SKM-1 (cell line): Measurements from ENCODE around the gene OR2W3.

Experiments
- DNase-seq: peaks from one replicate; lab custom pipeline; 2025; ENCODE audit not compliant: unreplicated experiment; lab: John Stamatoyannopoulos, UW

Gene OR2W3

DNA sequence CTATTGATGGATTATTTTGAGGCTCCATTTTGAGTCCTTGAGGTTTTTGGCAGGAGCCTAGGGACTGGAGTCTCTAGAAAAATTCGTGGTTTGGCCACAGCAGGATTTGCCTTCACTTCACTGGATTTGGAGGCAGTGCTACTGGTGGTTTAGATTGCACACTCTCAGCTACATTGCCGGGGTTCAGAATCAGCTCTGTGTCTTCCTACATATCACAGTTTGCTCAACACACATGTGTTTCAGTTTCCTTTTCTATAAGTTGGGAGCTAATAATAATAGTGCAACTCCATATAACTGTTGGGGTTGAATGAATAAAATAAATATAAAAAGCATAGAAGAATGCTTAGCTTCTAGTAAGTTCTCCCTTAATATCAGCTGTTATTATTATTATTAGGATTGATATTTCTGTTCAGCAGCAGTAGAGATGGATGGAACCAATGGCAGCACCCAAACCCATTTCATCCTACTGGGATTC lies at the start of gene OR2W3:
Gene OR2W3 (plus strand): TSS at position 425 of the 475 bp plus-strand sequence. CDS start 0 bp downstream, at position 425.
- DNase-seq: no peak

DNA sequence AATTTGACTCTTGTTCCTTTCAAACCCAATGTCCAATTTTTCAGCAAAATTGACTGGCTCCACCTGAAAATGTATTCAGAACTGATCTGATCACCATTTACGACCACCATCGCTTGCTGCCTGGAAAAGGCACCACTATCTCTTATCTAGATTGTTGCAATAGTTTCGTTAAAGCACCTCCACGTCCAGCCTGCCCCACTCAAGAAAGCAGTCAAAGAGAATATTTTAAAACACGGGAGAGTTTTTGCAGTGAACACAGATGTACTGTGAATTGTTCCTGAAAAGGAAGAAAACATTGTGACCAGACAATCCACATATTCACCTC lies 49.7 kb upstream of the OR2W3 start:
- no peak for DNase-seq

GRCh38 chr1:247848346-247848745 lies 47.0 kb upstream of the OR2W3 start:
- no peak for DNase-seq

- no peak for DNase-seq
These were observed 45.8 kb upstream of the OR2W3 start for GRCh38 chr1:247849616-247850015.

DNA sequence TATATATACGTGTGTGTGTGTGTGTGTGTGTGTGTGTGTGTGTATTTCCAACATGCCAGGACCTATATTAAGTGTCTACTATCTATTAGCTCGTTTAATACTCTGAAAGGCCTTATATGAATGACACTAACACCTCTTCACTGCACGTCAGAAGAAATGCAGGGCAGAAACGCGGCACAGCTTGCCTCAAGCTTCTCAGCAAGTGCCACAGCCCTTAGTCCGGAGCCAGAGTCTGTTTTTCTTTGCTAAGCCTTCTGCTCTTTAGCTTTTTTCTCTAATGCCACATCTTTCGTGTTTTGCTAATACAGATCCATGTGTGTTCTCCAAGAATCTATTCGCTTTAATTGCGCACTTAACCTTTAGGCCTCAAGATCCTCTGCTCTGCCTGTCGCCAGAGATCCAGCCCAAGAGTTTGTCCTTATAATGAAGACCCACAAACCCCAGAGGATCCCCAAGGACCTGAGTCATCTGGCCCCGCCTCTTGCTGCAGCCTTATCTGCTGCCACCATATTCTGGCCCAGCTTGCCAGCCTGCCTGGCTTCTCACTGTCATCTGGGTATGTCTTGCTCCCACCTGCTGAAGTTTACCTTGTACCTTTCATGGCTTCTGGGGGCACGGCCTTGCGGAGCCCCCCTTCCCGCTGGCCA lies 40.4 kb upstream of the OR2W3 start:
- DNase-seq: no peak

- DNase-seq: no peak
These were observed 39.5 kb upstream of the OR2W3 start for GRCh38 chr1:247855911-247856310.

GRCh38 chr1:247857069-247857984 lies 38.1 kb upstream of the OR2W3 start, which contains the start of gene TRIM58:
Gene TRIM58, plus strand, starts transcription at chr1:247857187. Its CDS starts 60 bp downstream, at chr1:247857247.
- DNase-seq: peak; percentile 82

DNA sequence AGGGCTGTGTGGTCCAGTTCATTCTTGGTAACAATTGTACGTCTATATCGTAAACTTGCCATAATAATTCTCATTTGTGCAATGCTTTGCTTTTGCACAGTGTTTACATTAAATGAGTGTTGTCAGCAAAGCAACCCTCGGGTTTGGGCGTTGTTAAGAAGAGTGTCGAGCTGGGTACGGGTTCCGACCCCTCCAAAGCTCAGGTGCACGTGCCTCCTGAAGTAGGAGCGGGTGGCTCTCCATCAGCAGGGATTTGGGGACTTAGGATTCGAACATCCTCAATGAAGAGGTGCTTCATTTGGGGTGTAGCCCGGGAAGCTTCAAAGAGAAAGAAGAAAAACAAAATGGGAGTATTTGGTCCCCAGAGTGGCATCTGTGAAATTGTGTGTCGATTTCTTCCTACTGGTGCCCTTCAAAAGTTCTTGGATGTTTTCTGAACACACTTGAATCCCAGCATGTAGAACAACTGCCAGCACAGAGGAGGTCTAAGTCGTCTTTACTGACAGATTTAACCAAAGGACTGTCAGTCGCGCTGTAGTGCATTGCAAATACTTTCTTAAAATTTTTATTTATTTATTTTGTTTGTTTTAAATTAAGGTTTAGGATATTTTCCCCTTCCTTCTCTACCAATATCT lies 37.3 kb upstream of the OR2W3 start:
- DNase-seq: no peak

GRCh38 chr1:247862756-247863155 lies 32.6 kb upstream of the OR2W3 start:
- no peak for DNase-seq

DNA sequence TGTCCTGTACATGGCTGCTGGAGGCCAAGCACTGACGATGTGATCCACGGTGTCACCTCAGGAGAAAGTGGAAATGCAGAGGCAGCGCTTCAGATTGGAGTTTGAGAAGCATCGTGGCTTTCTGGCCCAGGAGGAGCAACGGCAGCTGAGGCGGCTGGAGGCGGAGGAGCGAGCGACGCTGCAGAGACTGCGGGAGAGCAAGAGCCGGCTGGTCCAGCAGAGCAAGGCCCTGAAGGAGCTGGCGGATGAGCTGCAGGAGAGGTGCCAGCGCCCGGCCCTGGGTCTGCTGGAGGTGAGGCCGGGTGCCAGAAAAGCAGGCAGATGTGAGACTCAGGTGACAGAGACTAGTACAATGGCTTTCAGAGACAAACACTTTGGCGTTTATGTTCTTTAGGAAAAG lies 30.7 kb upstream of the OR2W3 start:
- DNase-seq: no peak

GRCh38 chr1:247865416-247865815 lies 30.0 kb upstream of the OR2W3 start:
- no peak for DNase-seq

DNA sequence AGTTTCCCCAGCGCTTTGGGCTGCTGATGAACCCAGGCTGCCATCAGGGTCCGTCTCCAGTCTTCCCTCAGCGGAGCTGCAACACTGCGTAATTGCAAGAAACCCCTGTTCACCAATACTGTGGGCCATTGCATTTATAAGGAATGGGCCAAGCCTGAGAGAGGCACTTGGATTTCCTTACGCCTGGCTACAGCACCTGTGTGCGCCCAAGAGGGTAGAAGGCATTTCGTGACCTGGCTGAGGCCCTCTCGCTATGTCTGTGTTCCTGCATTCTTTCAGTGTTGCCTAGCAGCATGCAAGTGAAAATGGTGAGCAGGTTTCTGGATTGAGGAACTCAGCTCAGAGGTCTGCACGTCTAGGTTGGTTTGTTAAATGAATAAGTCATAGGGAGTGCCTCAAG lies 12.0 kb upstream of the OR2W3 start:
- no peak for DNase-seq

DNA sequence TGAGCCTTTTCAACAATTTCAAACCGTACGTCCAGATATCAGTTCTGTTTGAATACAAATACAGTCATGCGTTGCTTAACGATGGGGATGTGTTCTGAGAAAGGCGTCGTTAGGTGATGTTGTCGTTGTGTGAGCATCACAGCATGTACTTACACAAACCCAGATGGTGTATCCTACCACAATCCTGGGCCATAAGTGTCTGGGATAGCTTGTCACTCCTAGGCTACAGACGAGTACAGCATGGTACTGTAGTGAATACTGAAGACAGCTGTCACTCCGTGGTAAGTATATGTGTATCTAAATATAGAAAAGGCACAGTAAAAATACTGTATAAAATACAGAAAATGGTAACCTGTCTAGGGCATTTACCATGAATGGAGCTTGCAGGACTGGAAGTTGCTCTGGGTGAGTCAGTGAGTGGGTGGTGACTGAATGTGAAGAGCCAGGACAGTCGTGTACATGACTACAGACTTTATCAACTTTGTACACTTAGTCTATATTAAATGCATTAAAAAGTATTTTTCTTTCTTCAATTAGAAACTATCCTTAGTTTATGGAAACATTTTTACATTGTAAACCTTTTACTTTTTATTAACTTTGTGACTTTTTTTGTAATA lies 10.5 kb upstream of the OR2W3 start:
- no peak for DNase-seq

DNA sequence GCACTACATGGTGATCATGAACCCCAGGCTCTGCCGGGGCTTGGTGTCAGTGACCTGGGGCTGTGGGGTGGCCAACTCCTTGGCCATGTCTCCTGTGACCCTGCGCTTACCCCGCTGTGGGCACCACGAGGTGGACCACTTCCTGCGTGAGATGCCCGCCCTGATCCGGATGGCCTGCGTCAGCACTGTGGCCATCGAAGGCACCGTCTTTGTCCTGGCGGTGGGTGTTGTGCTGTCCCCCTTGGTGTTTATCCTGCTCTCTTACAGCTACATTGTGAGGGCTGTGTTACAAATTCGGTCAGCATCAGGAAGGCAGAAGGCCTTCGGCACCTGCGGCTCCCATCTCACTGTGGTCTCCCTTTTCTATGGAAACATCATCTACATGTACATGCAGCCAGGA lies 589 bp downstream of the OR2W3 start:
- no peak for DNase-seq

GRCh38 chr1:247904122-247904521 lies 8.7 kb downstream of the OR2W3 start:
- DNase-seq: no peak

GRCh38 chr1:247905181-247905580 lies 9.8 kb downstream of the OR2W3 start:
- DNase-seq: no peak

- DNase-seq: no peak
These were observed 10.6 kb downstream of the OR2W3 start for GRCh38 chr1:247905910-247906503.

- no peak for DNase-seq
These were observed 11.2 kb downstream of the OR2W3 start for GRCh38 chr1:247906504-247907047.

- no peak for DNase-seq
These were observed 13.4 kb downstream of the OR2W3 start for GRCh38 chr1:247908766-247909165.

- DNase-seq: no peak
These were observed 18.4 kb downstream of the OR2W3 start for GRCh38 chr1:247913786-247914185.
